SK-N-SH treated with all-trans-retinoic acid at 6 μM for 48 hours (cell line): ENCODE data around the gene TARS2.

Experiments
- ARNTL ChIP-seq: fragments of 450-650 bp; formaldehyde crosslinking; IDR thresholded peaks from 2 replicates; pipeline ENCODE4 v1.5.0; 2020; ENCODE audit warnings: low read depth, mild to moderate bottlenecking, moderate library complexity, borderline replicate concordance
- BACH2 ChIP-seq: fragments of 250-450 bp; sonication (Bioruptor Pico); IDR thresholded peaks from 2 replicates; pipeline ENCODE4 v1.9.0; 2021; ENCODE audit warnings: mild to moderate bottlenecking, borderline replicate concordance
- GLIS3 ChIP-seq: fragments of 250-450 bp; sonication (Bioruptor Pico); IDR thresholded peaks from 2 replicates; pipeline ENCODE4 v1.5.0; 2020; ENCODE audit warnings: mild to moderate bottlenecking, moderate library complexity
- RARB ChIP-seq: fragments of 250-450 bp; sonication (Bioruptor Pico); IDR thresholded peaks from 2 replicates; pipeline ENCODE4 v1.8.0; 2021; ENCODE audit warnings: mild to moderate bottlenecking, moderate library complexity
- ZNF565 ChIP-seq: fragments of 450-650 bp; formaldehyde crosslinking; conservative IDR thresholded peaks from 2 replicates; pipeline ENCODE4 v1.5.0; 2020; ENCODE audit warnings: low read depth, mild to moderate bottlenecking, moderate library complexity

DNA sequence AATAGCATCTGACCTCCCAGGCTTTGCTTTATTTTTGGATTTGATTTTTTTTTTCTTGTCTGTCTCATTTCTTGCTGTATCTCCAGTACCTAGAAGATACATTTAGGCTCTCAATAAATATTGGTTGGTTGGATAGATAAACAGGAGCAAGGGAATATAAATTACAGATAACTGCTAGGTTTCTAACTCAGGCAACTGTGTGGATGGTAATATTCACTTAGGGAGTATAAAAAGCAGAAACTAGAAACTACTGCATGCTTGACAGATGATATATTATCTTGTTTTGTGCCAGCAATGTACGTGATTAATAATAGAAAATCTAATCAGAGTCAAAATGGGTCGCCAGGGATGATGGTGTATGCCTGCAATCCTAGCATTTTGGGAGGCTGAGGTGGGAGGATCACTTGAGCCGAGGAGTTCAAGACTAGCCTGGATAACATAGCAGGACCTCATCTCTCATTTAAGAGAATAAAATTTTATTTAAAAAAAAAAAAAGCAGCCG, 31.0 kb upstream of the TARS2 start:
- TF ChIP-seq BACH2 (CRISPR knock-in tag): no peak
- no peak for TF ChIP-seq GLIS3 (CRISPR knock-in tag)
- TF ChIP-seq ZNF565 (CRISPR knock-in tag): no peak
- no peak for TF ChIP-seq ARNTL (CRISPR knock-in tag)
- TF ChIP-seq RARB: no peak
